Esophagus muscularis mucosa (tissue), 3 donors: ENCODE results near the gene SETSIP.

Experiments
- CTCF ChIP-seq, 3 experiments: fragments of 200-600 bp in 2 of 3; fragments of 450-650 bp in 1 of 3; sonication (generic) in 2 of 3; IDR thresholded peaks; one replicate each; pipeline ENCODE4 v1.5.1; 2017 to 2019; ENCODE audit warnings: antibody characterized with exemption in 3 of 3, mild to moderate bottlenecking in 2 of 3, moderate library complexity in 1 of 3
- POLR2A ChIP-seq: fragments of 450-650 bp; IDR thresholded peaks from one replicate; pipeline ENCODE4 v1.6.1; 2017; ENCODE audit warnings: antibody characterized with exemption, moderate library complexity, mild to moderate bottlenecking, low read depth
- POLR2AphosphoS5 ChIP-seq, 2 donors: sonication (generic); formaldehyde crosslinking; IDR thresholded peaks; one replicate each; pipeline ENCODE4 v1.6.1; 2017; ENCODE audit warnings: antibody characterized with exemption in 2 of 2

- no peak for TF ChIP-seq CTCF (IDR thresholded peaks at IDR 0.05)
- TF ChIP-seq POLR2AphosphoS5 (IDR thresholded peaks at IDR 0.05), result no peak
- TF ChIP-seq POLR2A, result no peak
Observed at GRCh38 chr1:92037400-92037799, 37.8 kb downstream of the SETSIP start.
